ENCODE data around the gene TMC7.

DNA sequence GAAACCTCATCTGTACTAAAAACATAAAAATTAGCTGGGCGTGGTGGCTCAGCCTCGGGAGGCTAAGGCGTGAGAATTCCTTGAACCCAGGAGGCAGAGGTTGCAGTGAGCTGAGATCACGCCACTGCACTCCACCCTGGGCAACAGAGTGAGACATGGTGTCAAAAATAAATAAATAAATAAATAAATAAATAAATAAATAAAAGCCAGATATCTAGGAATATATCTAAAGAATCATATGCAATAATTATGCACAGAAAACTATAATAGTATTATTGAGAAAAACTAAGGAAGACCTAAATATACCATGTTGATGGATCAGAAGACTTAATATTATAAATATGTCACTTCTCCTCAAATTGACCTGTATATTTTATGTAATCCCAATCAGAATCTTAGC lies 37.0 kb downstream of the TMC7 start:
- TF ChIP-seq CTCF (IDR thresholded peaks at IDR 0.05), result no peak
- no peak for TF ChIP-seq EP300 (IDR thresholded peaks at IDR 0.05)
